GM19395 (cell line): Measurements from ENCODE around the gene HYCC1.

Experiments
- ATAC-seq: cut with Tn5 transposase; IDR thresholded peaks from one replicate; pipeline ENCODE4 v1.9.1; 2021; ENCODE audit warnings: mild to moderate bottlenecking, moderate library complexity; ENCODE audit not compliant: unreplicated experiment

Gene HYCC1

GRCh38 chr7:23017309-23017708 lies 3.4 kb upstream of the HYCC1 start:
- no peak for ATAC-seq

DNA sequence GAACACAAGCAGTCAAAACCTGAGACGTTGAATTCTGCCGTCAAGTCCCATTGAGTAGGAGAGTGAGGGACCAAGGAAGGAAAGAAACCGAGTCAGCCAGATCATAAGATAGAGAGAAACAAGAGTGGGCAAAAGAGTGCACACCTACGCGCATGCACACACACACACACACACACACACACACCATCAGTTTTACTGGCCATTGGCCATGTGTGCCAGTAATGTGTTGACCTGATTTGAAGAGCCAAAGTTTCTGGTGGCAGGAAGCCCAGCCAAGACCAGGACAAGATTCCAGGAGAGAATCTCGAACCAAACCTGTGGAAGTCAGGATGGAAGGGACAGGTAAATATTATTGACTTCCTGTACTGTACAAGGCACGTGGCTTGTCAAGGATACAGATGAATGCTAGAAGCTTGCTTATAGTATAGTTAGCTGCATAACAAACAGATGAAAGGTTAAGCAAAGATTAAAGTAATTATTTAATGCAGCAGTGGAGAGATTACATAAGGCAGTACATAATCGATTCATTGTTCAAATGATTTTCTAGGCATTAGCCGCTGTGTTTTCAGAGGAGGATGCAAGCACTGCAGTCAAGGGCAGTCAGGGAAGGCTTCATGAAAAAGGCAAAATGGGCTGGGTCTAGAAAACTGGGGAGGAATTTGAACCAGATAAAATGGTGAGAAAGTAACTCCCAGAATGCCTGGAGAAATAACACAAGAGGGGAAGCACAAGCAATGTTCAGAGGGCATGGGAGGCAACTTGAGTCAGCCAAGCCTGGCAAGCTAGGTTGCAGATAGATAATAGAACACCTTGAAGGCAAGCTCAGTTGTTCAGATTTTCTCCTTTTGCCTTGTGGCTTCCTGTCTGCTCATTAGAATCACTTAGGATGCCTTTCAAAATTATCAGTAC lies 2.7 kb upstream of the HYCC1 start:
- ATAC-seq = no peak

GRCh38 chr7:23014681-23015080 lies 751 bp upstream of the HYCC1 start:
- ATAC-seq = no peak

DNA sequence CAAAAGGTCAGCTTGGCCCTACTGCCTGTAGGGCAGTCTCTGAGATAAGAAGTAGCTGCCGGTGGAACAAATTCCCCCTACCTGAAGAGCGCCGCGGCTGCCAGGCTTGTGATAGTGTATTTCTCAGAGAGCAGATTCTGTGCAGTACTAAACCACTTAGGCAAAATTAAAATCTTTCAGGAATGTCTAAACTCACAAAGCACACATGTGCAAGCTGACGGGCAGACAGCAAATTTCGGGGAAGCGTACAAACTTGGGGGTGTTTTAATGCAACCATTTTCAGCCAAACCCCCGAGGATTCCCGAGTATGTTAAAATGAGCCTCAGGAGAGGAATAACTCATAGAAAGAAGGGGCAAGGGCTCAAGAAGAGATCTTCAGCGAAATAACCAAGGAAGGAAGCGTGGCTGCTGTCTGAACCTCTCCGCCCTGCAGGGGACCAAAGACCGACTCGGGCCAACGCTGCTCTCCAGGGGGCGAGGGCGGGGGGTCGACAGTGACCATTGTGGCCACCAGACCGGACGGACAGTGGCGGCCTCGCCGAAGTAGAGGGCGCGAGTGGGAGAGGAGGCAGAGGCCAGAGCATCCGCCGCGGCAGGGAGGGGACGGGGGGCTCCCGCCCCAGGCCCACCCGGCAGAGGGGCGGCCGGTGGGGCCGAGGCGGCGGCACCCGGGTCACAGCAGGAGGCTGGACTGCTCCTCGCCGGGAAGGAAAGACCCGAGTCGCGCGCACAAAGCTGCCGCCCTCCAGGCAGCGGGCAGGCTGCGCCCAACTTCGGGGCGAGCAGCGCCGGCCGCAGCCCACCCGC lies 819 bp downstream of the HYCC1 start:
- ATAC-seq = peak; percentile 4

- ATAC-seq = no peak
Observed at GRCh38 chr7:23012186-23012585, 1.7 kb downstream of the HYCC1 start.

DNA sequence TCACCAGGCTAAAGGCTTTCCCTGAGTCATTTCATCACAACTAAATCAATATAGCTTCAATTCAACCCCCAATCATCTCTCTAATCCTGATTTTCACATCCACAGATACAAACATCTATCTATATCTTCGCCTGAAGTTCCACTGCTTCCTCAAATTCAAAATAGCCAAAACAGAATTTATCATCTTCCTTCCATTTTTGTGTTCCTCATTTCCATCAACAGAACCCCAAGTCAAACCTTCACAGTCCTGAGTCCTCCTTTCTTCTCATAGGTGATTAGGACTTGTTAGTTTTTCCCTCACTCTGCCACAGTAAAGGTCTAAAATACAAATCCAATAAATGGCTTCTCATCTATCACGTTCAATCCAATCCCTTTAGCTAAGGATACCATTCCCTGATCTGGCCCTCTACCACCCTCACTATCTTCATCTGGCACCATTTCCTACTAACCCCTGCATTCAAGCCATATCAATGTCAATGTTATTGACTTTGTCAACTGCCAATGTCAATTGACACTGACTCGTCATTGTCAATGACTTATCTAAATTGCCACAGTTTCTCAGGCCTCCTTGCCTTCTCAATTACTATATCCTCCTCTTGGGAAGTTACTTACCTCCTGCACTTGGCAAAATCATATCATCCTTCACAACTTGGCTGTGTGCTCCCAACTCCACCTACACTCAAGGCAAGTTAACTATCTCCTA lies 2.6 kb downstream of the HYCC1 start:
- ATAC-seq = no peak

DNA sequence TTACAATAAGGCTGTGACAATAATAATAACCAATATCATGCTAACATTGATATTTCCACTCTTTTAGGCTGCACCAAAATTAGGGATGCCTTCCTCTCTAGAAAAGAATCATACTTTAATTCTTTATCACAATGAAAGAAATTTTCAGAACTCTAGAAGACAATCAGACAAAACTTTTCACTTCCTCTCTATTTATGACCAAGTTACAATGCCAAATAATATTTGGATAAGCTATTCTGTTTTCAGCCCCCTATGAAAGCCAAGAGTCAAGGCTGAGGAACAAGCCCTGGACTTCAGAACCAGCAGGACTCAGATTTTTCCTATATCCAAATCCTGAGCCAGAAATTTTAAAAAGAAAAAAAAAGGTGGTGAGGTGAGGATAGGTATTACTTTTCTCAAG lies 4.6 kb downstream of the HYCC1 start:
- ATAC-seq = no peak

- no peak for ATAC-seq
Observed at GRCh38 chr7:23004247-23004520, 9.7 kb downstream of the HYCC1 start.

DNA sequence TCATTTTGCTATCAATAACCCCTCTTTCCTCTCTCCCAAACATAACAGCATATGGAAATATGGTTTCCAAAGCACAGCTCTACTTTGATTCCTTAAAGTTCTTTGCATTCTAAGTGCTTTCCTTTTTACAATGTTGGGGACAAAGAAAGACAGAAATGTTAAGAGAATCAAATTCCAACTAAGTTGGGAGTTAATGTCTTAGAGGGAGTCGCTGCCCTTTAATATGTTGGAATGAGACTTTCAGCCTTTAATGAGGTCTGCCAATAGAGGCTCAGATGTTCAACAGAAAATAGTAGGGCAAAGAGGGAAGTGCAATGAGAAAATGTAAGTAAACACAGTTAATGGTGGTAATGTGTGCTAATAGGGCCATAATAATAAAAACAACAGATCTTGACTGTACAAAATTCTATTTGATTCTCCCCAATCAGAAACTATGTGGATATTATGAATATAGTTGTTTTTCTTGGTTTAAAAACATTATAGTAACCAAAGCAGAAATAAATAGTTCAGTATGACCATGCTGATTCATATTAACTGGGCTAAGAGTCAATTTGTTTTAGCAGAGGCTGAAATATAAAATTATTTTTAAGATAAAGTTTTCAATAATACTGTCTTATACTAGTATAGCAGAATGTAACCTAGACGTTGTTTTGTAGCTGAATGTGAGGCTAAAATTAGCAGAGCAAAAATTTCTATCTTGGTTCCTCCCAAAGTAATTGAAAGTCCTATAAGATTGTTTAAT lies 10.3 kb downstream of the HYCC1 start:
- ATAC-seq = no peak

- ATAC-seq = no peak
Observed at GRCh38 chr7:23002698-23003097, 11.2 kb downstream of the HYCC1 start.

DNA sequence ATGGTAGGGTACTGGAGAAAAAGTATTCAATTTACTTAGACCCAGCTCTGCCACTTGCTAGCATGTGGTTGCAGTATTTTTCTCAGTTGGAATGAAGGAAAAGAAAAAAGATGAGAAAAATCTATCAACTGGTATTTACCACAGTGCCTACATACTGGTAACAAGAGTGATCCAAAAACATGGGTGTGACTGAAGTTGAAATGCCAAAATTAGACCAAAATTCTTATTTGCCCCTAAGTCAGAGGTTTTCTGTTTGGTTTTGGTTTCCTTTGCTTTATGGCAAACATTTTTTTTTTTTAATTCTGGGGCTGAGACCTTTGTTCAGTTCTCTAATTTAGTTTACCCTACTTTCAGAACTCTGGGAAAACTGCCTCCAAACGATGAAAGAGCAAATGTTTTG lies 12.3 kb downstream of the HYCC1 start:
- no peak for ATAC-seq

DNA sequence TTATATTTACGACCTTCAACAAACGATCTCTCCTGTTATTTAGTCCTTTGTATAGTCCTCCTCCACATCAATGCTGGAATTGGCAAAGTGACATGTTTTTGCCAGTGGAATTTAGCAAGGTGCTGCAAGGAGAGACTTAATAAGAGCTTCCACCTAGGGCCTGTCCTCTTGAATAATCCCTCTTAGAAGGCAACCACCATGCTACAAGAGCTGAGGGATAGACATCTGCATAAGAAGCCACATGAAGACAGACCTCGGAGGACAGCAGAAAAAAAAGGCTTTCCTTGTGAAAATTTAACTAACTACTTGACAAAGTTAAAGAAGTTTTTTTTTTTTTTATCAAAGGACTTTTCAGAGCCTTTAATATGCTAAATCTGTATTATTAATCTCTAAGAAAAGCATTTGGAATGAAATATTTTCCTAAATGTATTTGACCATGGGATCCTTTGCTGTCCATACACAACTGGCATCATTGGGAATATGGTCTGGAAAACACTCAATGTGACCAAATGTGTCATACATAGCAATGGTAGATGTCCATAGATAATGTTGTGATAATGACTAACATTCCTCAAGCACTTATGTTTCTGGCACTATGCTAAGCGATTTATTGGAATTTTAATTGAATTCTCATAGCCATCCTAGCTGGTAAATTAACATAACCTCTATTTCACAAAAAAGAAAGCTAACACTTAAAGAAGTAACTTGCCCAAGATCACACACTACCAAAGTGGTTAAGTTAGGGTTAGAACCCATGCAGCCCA lies 13.2 kb downstream of the HYCC1 start:
- no peak for ATAC-seq

DNA sequence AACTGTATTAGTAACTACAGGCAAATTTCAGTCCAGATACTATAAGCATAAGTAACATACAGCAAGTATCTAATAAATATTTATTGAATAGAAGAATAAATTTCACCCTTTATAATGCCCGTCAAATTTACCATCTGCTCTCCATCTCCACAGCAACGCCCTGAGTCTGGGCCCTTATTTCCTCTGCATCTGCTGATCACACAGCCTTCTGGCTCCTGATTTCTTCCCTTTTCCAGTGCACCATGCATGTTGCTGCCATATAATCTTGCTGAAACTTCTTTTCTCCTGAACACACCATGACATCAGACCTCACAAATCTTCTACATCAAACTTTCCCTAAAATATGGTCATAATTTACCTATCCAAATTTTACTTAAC lies 15.4 kb downstream of the HYCC1 start:
- no peak for ATAC-seq

DNA sequence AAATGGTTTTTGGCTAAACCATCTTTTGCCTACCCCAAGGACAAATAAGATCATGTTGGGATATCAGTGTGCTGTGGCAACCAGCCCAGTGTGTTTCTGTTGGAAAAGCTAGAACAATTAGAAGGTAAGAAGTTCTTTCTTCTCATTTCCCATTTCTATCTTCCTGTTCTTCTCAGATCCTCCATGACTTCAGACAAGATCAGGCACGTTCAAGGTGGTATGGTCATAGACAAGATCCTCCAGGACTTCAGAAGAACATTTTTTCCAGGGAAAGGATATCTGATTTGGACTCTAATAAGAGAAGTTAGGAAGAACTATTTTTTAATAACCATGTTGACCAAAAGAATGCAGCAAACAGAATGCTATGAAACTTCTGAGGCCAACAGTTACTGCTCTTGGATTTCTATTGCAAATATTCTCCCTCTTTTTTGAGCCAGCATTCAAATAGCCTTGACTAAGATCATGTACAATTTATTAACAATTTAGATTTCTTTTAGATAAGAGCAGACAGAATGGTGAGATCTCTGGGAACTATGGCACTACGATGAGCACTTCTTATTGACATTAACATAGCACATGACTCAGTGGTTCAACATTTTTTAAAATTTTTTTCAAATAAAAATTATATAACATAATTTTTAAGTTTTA lies 15.9 kb downstream of the HYCC1 start:
- no peak for ATAC-seq

DNA sequence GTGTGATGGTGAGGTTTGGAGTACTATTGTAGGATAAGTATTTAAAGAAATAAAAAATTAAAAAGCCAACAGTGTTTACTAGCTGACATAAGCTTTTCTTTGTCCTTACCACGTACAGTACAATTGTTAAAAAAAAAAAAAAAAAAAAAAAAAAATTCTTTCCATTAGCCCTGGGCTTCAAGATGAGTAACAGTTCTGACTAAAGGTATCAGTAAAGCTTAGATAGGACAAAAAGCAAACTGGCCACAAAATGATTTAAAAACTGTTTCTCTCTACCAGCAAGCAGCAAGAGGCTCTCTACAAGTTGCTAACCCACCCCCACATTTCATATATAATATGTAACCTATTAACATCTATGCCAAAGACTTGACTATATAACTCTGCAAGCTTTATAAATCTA lies 17.5 kb downstream of the HYCC1 start:
- no peak for ATAC-seq

DNA sequence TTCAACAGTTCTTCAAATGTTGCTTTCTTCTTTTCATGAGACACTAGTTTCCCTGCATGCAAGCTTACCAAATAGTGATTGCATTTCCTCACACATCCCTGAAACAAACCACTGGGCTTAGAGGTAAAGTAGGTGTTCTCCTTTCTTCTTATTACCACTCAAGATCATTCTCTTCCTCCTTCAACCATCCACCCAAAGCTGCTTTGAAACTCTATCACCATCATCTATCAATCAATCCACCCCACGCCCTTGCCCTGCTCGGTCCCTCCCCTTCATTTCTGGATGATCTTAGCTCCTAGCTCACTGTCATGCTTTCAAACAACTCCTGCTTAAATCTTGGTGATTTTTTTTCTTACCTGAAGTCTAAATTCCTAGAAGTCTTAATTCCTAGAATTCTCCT lies 18.9 kb downstream of the HYCC1 start:
- ATAC-seq = no peak

- ATAC-seq = peak; percentile 86
Observed at GRCh38 chr7:22992874-22993840, 20.8 kb downstream of the HYCC1 start.

GRCh38 chr7:22990588-22990949 lies 23.4 kb downstream of the HYCC1 start:
- no peak for ATAC-seq
